Left colon (tissue), 2 donors: ENCODE measurements around the gene TSR2. TPM values are rescaled to one million over a fixed set of nuclear protein-coding genes. Genes with fewer than 3 reads are reported as not detected.

ENCODE experiments used
- ATAC-seq: fragments of 200-7000 bp; cut with Tn5 transposase; one replicate; pipeline ENCODE4 v1.9.1; 2020; ENCODE audit warnings: mild to moderate bottlenecking, moderate library complexity
- DNase-seq, 2 donors: peaks; one replicate each; pipeline ENCODE4 v3.0.0-alpha.2; 2020
- intact Hi-C, 2 donors: fragments of 100-400 bp; cut with DNase I in 1 of 2; cut with micrococcal nuclease in 1 of 2; formaldehyde crosslinking; loops; one replicate each; pipeline versions ENCODE4 v1.11.2 to v1.14.0; 2022; cut with DNase I, micrococcal nuclease
- long read RNA-seq: library from polyadenylated mRNA; unstranded; transcript quantifications from one replicate; pipeline ENCODE4 v2.0.0, GENCODE V29; 2021
- total RNA-seq, 2 donors: library from RNA; stranded (reverse); fragmentation: NEBNext Ultra II Directional; extraction: Animal tissue kit (Norgen Biotek cat#: 25700); gene quantifications; one replicate each; pipeline ENCODE4 v1.2.1, GENCODE V29; 2021
- donor health status: DM: no; HTN: no; CAD: no.
- donor health status: DM: yes; HTN: yes; CAD: no.

Gene TSR2, protein sequence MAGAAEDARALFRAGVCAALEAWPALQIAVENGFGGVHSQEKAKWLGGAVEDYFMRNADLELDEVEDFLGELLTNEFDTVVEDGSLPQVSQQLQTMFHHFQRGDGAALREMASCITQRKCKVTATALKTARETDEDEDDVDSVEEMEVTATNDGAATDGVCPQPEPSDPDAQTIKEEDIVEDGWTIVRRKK
- total RNA-seq: 10 to 100 TPM; 32.8 to 33.4 TPM
- long read RNA-seq, transcript TSR2-201 (5 exons, 1,534 nt): major isoform, 113 of 121 reads
- long read RNA-seq, partial matches to known transcripts: 3 of 121 reads
- long read RNA-seq, other reads (novel, unspliced or antisense): 5 of 121 reads

DNA sequence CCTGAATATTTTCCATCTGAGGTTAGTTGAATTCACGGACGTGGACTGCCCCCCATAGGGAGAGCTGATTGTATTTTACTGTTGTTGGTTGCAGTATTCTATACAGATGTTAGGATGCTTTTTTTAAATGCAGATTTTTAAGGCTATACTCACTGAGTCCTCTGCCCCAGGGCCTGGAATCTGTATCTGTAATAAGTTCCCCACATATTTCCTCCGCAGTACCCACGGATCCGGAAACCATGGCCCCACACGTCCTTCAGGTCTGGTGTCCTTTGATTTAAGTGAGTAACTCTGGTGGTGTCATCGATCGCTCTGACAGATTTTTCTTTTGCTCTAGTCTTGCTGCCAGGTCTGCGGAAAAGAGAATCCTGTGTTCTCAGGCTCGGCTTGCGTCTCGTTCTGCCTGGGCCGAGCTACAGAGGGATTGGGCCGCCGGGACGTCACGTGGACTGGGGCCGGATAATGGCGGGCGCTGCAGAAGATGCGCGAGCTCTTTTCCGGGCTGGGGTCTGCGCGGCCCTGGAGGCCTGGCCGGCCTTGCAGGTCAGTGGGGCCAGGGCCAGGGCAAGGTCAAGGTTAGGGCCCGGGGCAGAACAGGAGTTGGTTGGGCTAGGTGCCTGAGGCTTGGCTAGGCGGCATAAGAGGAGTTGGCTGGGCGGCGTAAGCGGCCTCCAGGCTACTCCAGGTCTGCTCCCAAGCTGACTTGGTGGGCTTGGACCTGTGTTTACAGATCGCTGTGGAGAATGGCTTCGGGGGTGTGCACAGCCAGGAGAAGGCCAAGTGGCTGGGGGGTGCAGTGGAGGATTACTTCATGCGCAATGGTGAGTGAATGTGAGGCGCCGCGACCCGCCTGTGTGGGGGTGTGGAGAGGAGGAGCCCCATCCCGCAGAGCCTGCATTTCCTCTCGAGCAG lies at the start of gene TSR2:
TSS of gene TSR2 (plus strand) at position 445 of the 912 bp plus-strand sequence. CDS start at position 463, 18 bp downstream.
- peak; percentile 80 to 81 for DNase-seq
- ATAC-seq: peak; percentile 100
- intact Hi-C loops: no loop called here

DNA sequence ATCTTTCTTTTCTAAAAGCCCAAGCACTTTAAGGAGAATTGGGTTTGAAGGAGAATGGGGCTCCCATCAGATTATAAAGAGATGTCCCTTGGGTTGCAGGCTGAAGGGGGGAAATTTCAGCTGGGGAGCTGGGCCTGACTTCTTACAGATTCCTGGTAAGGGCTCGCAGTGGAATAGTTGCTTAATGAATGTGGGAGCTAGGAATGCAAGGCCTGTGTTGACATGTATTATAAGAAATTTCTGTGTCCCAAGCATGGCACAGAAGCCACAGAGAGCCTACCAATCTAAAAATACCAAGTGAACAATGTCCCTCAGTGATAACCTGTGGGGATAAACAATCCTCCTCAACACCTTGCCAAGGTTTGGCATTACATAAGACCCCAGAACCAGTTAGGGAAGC lies 43.1 kb upstream of the TSR2 start:
- intact Hi-C loops: no loop called here

DNA sequence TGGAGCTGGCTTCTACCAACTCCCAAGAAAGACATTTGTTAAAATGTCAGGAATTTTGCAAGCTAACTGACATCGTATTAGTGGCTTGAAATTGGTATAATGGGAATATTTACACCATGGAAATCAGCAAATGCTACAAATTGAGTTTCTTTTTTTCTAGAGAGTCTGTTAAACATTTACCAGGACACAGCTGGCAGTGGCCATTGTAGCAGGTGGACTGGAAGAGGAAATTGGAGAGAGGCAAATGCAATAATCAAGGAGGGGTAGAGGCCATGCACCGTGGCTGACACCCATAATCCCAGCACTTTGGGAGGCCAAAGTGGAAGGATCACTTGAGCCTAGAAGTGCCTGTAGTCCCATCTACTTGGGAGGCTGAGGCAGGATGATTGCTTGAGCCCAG lies 32.9 kb upstream of the TSR2 start:
- no peak for DNase-seq
- peak; percentile 50 for ATAC-seq
- intact Hi-C loops: no loop called here

More for the DNA sequence above, 43.1 kb upstream of the TSR2 start:
- no peak for ATAC-seq
- no peak for DNase-seq

DNA sequence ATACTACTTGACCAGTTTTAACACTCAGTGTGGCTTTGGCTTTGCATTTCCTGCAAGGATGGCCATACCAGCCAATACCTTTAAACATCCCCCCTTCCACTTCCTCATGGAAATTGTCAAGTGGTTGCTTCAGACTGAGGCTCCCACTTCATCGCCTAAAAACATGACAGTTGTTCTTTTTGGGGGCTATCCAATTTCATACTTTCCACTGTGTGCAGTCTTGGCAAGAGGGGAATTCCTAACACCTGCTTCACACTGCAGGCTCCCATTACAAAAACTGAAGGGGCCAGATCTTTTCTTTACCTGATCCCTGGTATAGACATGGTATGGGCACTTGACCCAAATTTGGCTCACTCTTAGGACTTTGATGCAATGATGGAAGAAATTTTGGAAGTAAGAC lies 28.5 kb upstream of the TSR2 start:
- ATAC-seq (no peak), DNase-seq (no peak)
- intact Hi-C loops: no loop called here

DNA sequence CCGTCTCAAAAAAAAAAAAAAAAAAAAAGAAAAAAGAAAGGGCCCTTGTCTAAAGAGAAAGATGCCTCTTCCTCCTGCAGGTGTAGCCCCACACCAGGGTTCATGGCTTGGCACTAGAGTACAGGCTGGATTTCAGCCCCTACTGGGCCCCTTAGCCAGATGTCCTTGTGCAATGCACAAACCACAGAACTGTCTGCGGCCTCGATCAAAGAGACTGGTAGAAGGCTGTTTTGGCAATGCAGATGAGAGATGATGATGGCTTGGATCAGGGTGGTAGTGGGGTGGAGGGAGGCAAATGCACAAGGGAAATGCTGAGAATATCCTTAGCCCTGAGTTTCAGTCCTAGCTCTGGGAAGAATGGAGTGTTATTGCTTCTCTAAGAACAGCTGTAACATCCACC lies 26.5 kb upstream of the TSR2 start:
- DNase-seq: no peak
- ATAC-seq: no peak
- intact Hi-C loops: no loop called here

DNA sequence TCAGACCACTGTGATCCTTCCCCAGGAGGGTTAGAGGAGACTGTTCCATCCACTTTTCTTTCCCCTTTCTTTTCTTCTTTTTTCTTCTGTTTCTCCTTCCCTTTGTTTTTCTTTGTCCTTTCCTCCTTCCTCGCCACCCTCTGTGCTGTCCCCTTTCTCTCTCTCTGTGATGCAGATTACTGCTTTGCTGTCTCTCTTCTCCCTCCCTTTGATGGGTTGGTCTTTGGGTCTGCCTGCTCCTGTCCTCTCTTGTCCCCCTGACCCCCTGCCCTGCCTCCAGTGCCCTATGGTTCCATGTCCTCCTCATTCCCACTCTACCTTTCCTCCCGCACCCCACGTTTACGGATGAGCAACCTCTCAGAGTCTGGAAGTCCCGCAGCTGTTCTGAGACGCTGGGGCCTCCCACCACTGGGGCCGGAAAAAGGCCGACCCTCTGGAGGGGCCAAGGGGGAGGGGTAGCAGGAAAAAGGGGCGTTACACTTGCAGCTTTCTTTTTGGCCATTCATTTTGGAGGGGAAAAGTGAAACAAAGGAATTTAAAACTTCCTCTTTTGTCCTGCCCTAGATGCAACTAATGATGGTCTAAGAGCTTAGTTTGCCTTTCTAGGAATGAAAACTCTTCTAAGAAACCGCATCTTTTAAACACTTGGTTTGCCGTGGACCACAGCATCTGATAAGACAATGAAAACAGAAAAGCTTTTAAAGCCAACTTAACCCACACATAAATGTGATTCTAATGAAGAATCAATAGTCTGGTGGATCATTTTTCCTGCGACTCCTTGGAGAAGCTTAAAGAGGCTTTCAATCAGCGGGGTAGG lies 24.5 kb upstream of the TSR2 start:
- ATAC-seq: no peak

DNA sequence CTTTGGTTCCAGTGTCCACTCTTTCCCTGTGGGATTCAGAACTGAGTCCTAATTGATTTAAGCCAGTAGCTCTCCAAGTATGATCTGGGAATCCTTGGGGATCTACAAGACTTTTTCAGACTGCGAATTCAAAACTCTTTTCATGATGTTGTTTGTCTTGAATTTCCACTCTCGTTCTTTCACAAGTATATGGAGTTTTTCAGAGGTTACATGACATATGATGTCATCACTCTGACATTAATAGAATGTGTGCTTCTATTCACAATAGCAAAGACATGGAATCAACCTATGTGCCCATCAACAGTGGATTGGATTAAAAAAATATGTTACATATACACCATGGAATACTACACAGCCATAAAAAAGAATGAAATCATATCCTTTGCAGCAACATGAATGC lies 23.2 kb upstream of the TSR2 start:
- intact Hi-C loops: no loop called here
- ATAC-seq (no peak), DNase-seq (no peak)

More for the DNA sequence above, 24.5 kb upstream of the TSR2 start:
- intact Hi-C loops: no loop called here
- DNase-seq: no peak

DNA sequence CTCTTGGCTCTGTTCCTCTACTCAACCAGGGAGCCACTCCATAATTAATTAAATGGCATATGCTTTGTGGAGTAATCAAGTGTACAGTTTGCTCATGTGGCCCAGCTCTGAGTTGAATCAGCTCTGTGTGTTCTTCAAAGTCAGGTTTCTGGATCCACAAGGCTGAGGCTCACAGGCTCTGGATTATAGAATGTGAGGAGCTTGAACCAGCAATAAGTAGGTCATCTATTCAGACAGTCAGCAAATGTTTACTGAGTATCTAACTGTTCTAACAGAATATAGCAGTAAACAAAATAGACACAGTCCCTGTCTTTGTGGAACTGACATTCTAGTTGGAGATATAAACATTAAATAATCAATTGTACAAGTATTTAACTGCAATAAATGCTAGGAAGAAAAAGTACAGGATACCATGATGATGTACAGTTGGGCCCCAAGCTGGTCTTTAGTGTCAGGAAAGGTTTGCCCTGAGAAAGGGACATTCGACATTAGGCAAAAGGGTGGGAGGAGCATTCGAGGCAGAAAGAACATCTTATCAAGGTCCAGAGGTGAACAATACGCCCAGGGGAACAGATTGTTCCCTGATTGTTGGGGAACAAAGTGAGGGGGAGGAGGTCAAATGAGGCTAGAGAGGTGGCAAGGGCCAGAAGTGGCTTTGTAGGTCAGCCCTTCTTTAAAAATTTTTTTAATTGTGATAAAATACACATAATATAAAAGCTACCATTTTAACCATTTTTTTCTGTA lies 20.5 kb upstream of the TSR2 start:
- intact Hi-C loops: no loop called here
- no peak for DNase-seq
- no peak for ATAC-seq

DNA sequence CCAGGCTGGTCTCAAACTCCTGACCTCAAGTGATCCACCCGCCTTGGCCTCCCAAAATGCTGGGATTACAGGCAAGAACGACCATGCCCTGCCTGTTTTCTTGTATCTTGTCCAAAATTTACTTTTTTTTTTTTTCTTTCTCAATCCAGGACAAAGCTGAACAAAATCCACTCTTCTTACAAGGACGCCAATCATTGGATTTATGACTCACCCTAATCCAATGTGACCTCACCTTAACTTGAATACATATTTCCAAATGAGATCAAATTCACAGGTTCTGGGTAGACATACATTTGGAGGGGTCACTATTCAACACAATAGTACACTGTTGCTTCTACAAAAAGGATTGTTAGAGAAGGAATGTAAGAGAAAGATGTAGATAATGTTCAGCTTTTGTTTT lies 18.0 kb upstream of the TSR2 start:
- no peak for ATAC-seq
- intact Hi-C loops: no loop called here
- no peak for DNase-seq

DNA sequence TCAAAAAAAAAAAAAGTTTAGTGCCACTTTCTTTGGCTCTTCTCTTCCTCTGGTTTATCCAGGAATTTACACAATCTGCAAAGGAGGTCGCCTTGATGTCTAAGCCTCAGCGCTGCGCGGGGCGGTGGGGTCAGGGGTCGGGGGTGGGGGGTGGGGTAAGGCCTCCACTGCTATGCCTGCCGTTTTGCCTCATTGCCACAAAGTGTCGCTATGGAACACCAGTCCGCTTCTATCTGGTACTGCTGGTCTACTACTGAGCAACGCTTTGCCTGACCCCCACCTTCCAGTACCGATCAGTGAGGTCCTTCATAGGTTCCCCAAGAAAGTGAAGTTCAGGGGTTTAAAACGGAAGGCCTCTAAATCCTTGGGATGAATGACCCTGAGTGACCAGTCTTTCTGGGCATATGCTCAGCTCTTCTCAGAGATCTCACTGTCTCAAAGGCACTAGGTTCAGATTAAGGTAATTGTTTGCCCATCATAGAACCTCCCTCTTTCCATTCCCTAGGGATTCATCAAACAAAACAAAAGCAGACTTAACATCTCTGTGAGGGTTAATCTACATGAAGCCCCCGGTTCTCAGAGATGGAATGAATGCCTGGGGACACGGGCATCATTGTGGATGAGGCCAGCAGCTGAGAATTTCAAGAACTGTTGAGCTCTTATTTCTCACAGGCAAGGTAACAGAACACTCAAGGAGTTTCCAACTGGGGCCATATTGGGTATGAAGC lies 16.9 kb upstream of the TSR2 start:
- intact Hi-C loops: no loop called here
- peak; percentile 34 for ATAC-seq
- no peak for DNase-seq

DNA sequence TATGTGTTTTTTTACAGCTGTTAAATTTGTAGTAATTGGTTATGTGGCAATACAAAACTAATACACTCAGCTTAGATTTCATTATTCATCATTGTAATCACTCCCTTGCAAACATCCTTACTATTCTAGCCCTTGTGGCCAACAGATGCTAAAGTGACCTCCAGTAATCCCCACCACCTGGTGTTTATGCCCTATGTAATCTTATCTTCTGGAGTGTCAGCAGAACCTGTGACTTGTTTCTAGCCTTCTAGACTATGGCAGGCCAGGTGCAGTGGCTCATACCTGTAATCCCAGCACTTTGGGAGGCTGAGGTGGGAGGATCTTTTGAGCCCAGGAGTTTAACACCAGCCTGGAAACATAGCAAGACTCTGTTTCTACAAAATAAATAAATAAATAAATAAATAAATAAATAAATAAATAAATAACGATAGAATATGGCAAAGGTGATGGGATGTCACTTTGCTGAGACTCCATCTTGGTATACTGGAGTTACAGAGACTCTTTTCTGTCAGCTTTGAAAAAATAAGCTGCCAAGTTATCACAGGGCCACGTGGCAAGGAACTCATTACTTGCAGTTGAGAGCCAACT lies 12.3 kb upstream of the TSR2 start:
- DNase-seq (no peak), ATAC-seq (no peak)
- intact Hi-C loops: no loop called here

DNA sequence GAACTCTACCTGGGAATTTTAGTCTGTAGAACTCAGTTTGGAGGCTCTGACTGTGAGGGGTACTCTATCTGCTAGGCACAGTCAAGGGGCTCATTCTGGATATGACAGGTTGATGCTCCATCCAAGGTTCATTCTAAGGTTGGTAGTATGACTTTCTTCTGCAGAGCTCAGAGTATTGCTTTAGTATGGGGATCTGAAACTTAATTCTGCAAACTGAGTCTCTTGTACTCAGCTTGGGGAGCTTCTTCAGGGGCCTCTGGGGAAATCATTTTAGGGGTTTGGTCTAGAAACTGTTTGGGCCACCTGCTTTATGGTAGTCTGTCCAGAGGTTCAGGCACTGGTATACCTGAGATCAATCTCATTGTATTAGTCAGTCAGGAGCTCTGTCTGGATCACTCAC lies 9.7 kb upstream of the TSR2 start:
- no peak for DNase-seq
- intact Hi-C loops: no loop called here
- ATAC-seq: no peak

DNA sequence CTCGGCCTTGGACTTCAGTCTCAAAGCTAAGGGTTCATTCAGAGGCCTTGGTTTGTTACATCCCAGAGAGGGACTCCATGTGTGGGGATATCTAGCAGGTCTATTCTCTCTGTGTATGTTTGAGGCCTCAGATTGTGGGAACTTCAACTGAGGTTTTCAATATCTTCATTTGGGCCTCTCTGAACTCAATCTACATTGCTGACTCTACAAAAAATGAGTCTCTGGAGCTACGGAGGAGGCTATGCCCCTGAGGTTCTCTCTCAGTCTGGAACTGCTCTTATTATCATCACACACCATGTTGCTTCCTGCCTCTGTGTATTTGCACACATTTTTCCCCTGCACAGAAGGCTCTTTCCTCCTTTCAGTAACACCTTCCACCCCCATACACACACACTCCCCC lies 5.1 kb upstream of the TSR2 start:
- intact Hi-C loops: no loop called here
- no peak for DNase-seq
- no peak for ATAC-seq

DNA sequence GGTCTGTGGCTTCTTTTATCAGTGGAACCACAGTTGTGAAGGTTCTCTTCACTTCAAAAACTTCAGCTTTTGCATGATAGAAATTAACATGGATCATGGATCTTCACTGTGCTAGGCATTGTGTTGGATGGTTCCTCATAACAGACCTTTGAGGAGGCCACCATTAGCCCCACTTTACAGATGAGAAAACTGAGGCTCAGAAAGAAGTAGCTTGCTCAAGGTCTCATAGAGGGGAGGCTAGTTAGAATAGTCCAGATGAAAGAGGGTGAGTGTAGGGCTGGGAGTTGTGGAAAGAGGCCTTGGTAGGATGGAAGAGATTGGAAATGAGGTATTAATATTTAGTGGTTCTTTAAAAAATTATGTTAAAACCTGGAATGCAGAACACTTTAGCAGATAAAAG lies 2.6 kb downstream of the TSR2 start:
- intact Hi-C loops: no loop called here
- DNase-seq (no peak), ATAC-seq (no peak)

DNA sequence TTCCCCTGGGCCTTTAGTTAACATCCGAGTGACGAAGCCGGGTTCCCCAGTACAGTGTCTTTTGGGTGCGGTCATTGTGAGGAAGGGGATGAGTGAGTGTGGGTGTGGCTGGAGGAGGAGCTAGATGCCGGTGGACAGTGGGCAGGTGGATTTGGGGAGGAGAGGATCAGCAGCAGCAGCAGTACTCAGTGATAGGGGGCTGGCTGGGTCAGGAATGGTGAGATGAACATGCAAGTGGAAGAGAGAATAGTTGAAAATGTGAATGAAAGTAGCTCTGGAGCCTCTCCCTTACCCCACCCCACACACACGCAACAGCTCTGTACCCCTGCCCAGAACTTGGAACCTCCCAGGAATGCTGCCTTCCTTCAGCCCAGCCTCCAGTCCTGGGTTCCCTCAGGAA lies 4.5 kb downstream of the TSR2 start:
- DNase-seq: no peak
- ATAC-seq: no peak
- intact Hi-C loops: no loop called here

DNA sequence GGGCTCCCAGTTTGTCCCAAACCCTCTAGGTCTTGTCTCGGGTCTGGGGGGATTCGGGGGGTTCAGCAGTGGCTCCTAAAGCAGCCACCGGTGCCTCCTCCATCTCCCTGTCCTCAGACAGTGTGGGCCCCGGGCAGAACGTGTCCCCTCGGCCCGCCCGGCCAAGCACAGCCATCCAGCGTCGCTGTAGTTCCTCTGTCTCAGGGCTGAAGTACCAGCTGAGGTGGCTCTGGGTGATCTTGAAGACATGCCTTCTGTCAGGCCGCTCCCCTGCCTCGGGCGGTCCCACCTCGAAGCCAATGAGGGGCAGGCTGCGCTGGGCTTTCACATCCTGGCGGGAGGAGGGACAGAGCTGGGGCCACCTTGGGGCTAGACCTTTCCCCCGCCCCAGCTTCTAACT lies 5.9 kb downstream of the TSR2 start:
- no peak for ATAC-seq
- DNase-seq: no peak
- intact Hi-C loops: no loop called here

DNA sequence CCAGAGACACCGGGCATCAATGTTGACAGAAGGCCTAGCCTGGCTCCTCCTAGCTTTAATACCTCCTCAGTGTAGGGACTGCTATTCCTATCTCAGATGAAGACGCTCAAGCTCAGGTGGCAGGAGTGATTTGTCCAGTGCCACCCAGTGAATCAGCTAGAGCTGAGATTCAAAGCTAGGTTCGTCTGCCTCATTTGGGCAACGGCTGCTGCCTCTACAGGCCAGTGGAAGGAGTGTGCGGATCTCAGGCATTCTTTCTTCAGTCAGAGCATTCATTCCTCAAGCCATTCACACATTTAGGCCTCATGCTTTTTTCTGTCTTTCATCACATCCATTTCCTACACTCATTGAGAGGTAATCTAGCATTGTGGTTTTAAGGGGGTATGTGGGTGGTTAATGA lies 7.3 kb downstream of the TSR2 start:
- ATAC-seq (no peak), DNase-seq (no peak)
- intact Hi-C loops: no loop called here

DNA sequence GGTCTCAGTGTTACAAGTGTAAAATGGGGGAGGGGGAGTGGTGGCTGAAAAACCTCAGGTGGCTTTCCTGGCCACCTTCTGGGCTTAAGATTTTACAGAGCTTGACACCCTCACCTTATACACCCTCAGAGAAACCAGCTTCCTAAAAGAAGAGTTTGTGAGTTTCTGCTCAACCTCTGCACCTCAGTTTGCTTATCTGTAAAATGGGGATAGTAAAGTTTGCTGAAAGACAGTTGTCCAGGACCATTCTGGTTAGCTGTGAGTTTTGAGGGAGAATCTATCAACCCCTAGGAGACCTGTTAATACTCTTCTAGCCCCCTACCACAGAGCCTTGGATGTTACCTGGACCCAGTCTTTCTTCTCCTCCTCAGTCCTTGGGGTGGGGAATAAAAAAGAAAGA lies 9.7 kb downstream of the TSR2 start:
- ATAC-seq (no peak), DNase-seq (no peak)
- intact Hi-C loops: no loop called here
